NCI-H69 (cell line): ENCODE measurements around the gene GRID2IP.
"Not testable (repeated sequence)": the region's sequence is repeated elsewhere in the genome, so short reads cannot be mapped to it uniquely, and the experiment has no call there.

Source experiments
- DNase-seq: peaks from one replicate; lab custom pipeline; 2025; lab: John Stamatoyannopoulos, UW

The GRID2IP gene

GRCh38 chr7:6551016-6551511 is at the start of gene GRID2IP:
Gene GRID2IP (minus strand): TSS chr7:6551461. CDS start chr7:6551436, 25 bp downstream.
- DNase-seq, result no peak

- DNase-seq, result no peak
Observed at GRCh38 chr7:6600093-6600492, 48.8 kb upstream of the GRID2IP start.

GRCh38 chr7:6590645-6591110 is 39.4 kb upstream of the GRID2IP start:
- DNase-seq, result no peak

GRCh38 chr7:6589829-6590644 is 38.8 kb upstream of the GRID2IP start, which contains the start of gene INTS15:
Gene INTS15 (plus strand): TSS chr7:6590021. CDS start chr7:6590284, 263 bp downstream.
- peak; percentile 92 for DNase-seq

GRCh38 chr7:6589151-6589828 is 38.0 kb upstream of the GRID2IP start:
- DNase-seq, result no peak

- DNase-seq, result no peak
Observed at GRCh38 chr7:6588566-6588965, 37.3 kb upstream of the GRID2IP start.

GRCh38 chr7:6585746-6586432 is 34.6 kb upstream of the GRID2IP start:
- DNase-seq, result not testable (repeated sequence)

- no peak for DNase-seq
Observed at GRCh38 chr7:6579446-6579845, 28.2 kb upstream of the GRID2IP start.

- no peak for DNase-seq
Observed at GRCh38 chr7:6578114-6579084, 27.1 kb upstream of the GRID2IP start.

- DNase-seq, result peak; percentile 96
Observed at GRCh38 chr7:6577369-6578113, 26.3 kb upstream of the GRID2IP start, which contains the start of gene ZDHHC4. Gene ZDHHC4 (plus strand): TSS chr7:6577454. CDS start chr7:6580562, 3,108 bp downstream.

- DNase-seq, result peak; percentile 34
Observed at GRCh38 chr7:6576867-6577368, 25.7 kb upstream of the GRID2IP start.

GRCh38 chr7:6576024-6576866 is 25.0 kb upstream of the GRID2IP start:
- DNase-seq, result no peak

- no peak for DNase-seq
Observed at GRCh38 chr7:6575281-6576023, 24.2 kb upstream of the GRID2IP start.

GRCh38 chr7:6571160-6571779 is 20.0 kb upstream of the GRID2IP start:
- no peak for DNase-seq

- DNase-seq, result no peak
Observed at GRCh38 chr7:6567886-6568285, 16.6 kb upstream of the GRID2IP start.

GRCh38 chr7:6565655-6566054 is 14.4 kb upstream of the GRID2IP start:
- no peak for DNase-seq

GRCh38 chr7:6563936-6564770 is 12.9 kb upstream of the GRID2IP start:
- DNase-seq, result no peak
